Peyer's patch (tissue), 4 donors: Measurements from ENCODE around the gene ZBTB7C.

Experiments
- POLR2A ChIP-seq, 2 donors: fragments of 450-650 bp; IDR thresholded peaks; one replicate each; pipeline ENCODE4 v1.5.1; 2017; ENCODE audit warnings: antibody characterized with exemption in 2 of 2, mild to moderate bottlenecking in 2 of 2, moderate library complexity in 2 of 2
- TF ChIP-seq, protein P1 (sequence below), 6 experiments: fragments of 450-650 bp in 4 of 6; fragments of 200-600 bp in 2 of 6; sonication (generic) in 1 of 6; IDR thresholded peaks; one replicate each; pipeline ENCODE4 v1.5.1; 2017 to 2019; ENCODE audit warnings: antibody characterized with exemption in 6 of 6, mild to moderate bottlenecking in 3 of 6, moderate library complexity in 1 of 6

DNA sequence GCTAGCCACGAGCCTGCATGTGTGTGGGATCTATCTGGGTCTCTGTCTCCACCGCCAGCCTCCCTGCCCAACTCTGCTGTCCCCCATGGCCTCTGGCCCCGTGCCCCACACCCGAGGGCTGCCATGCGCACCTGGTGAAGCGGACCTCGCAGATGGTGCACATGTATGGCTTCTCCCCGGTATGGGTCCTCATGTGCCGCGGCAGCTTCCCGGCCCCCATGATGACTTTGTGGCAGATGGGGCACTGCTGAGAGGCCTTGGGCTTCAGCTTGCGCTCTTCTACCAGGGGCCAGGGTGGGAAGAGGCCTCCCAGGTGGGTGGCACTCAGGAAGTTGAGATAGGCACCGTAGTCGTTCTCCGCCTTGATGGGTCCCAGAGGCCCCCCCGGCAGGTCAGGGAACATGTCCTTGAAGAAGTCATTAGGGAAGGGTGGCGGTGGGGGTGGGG is 369.4 kb downstream of the ZBTB7C start:
- TF ChIP-seq, protein P1, sequence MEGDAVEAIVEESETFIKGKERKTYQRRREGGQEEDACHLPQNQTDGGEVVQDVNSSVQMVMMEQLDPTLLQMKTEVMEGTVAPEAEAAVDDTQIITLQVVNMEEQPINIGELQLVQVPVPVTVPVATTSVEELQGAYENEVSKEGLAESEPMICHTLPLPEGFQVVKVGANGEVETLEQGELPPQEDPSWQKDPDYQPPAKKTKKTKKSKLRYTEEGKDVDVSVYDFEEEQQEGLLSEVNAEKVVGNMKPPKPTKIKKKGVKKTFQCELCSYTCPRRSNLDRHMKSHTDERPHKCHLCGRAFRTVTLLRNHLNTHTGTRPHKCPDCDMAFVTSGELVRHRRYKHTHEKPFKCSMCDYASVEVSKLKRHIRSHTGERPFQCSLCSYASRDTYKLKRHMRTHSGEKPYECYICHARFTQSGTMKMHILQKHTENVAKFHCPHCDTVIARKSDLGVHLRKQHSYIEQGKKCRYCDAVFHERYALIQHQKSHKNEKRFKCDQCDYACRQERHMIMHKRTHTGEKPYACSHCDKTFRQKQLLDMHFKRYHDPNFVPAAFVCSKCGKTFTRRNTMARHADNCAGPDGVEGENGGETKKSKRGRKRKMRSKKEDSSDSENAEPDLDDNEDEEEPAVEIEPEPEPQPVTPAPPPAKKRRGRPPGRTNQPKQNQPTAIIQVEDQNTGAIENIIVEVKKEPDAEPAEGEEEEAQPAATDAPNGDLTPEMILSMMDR (IDR thresholded peaks at IDR 0.05), result no peak
- no peak for TF ChIP-seq POLR2A (IDR thresholded peaks at IDR 0.05)
